CD4-positive, alpha-beta T cell treated with Interleukin-6 for 4 hours (primary cell): ENCODE results near the gene CDIP1.
A peak's percentile ranks its signal among the peaks of the same experiment; 100 is the strongest.
"Not testable (repeated sequence)": the region's sequence is repeated elsewhere in the genome, so short reads cannot be mapped to it uniquely, and the experiment has no call there.

Source experiments
- DNase-seq: peaks from one replicate; pipeline ENCODE4 v3.0.0-alpha.2; 2020; ENCODE audit warnings: mixed read lengths

Gene CDIP1

GRCh38 chr16:4538350-4539235 lies at the start of gene CDIP1:
Gene CDIP1 (minus strand): TSS chr16:4538773. CDS start chr16:4514130, 24,643 bp downstream.
- DNase-seq: peak; percentile 97

- no peak for DNase-seq
These were observed 47.7 kb upstream of the CDIP1 start for GRCh38 chr16:4586291-4586690.

GRCh38 chr16:4583906-4584305 lies 45.3 kb upstream of the CDIP1 start:
- DNase-seq: no peak

DNA sequence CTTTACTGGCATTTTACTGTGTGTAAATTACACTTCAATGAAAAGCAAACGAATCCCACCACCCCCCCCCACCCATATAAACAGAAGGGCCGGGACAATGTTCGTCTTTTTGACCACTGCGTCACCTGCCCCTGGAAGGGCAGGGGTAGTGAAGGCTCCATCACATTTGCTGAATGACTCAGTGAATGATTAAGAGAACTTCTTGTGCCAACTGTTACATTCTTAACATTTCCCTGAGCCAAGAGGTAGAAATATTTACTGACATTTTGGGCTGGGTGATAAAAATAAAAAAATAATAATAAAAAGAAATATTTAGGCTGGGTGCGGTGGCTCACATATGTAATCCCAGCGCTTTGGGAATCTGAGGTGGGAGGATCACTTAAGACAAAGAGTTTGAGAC lies 41.7 kb upstream of the CDIP1 start:
- no peak for DNase-seq

DNA sequence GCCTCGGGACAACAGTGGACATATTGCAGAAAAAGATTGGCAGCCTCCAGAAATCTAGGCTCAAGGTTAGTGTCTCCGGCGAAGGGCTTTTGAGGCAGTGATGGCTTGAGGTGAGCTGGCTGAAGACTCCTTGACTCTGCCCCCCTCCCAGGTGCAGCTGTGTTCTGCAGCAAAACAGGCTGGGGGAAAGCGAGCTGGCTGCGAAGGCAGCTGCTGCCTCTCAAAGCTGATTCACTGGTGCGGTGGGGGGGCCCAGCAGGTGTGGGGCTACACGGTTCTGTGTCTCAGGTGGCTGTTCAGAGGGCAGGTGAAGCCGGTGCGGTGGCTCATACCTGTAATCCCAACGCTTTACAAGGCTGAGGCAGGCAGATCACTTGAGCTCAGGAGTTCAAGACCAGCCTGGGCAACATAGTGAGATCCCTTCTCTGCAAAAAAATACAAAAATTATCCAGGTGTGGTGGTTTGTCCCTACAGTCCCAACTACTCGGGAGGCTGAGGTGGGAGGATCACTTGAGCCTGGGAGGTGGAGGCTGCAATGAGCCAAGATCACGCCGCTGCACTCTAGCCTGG lies 40.5 kb upstream of the CDIP1 start:
- no peak for DNase-seq

DNA sequence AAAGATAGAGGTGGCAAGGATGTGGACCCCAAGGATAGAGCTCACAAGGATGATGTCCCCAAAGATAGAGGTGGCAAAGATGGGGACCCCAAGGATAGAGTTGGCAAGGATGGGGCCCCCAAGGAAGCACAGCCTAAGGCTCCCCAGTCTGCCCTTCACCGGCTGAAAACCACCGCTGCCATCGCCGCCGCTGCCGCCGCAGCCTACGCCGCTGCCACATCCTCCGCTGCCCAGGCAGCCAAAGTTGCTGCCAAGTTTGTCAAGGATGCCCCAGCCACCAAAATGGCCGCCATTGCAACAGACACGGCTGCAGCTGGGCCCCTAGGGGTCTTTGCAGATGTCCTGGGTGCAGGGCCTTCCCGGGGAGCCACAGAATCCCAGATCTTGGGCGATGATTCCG lies 37.4 kb upstream of the CDIP1 start:
- DNase-seq: no peak

DNA sequence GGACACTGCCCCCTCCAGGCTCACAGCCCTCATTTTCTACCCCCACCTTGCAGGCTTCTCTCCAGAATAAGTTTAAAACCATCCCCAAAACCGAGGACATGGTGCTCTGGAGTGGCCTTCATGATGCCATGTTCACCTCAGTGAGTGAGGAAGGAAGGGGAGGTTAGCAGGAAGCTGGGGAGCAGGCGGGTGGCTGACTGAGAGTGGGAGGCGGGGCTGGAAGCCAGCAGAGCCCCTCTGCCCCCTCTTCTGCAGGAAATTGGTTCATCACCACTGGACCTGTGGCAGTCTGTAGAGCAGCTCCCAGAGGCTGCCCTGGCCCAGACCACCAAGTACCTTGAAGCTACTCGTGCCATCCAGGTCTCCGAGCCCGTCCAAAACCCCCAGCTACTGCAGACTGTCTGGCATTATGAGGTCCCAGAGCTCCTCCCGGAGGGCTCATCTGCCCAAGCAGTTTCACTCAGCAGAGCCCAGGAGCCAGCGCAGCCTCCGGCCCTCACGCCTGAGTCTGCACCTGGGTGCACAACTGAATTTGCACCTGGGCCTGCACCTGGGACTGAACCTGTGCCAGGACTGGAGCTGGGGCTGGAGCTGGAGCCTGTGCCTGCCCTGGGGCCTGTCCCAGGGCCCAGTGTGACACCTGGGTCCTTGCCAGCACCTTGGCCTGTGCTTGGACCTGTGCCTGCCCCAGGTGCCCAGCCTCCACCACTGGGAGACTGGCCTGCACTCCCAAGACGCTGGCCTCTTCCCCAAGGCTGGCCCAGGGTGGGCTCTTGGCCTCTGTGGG lies 36.5 kb upstream of the CDIP1 start:
- no peak for DNase-seq

- DNase-seq: not testable (repeated sequence)
These were observed 35.4 kb upstream of the CDIP1 start for GRCh38 chr16:4573926-4574325.

DNA sequence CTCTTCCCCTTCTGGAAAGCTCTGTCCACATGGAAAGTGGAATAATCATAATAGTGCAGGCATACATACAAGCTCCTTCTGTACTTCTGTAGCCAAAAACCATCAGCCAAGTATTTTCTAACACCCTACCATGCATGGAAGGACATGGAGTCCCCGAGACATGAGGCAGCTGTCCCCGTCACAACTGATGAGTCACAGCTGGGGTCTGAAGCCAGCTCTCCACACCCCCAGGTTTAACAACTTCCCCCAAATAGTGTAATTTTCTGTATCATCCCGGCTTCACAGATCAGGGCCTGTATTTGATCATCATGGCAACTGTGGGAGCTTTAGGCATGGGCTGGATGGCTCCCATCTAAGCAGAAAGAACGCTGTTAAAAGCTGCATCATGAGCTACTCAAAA lies 34.1 kb upstream of the CDIP1 start:
- DNase-seq: no peak

DNA sequence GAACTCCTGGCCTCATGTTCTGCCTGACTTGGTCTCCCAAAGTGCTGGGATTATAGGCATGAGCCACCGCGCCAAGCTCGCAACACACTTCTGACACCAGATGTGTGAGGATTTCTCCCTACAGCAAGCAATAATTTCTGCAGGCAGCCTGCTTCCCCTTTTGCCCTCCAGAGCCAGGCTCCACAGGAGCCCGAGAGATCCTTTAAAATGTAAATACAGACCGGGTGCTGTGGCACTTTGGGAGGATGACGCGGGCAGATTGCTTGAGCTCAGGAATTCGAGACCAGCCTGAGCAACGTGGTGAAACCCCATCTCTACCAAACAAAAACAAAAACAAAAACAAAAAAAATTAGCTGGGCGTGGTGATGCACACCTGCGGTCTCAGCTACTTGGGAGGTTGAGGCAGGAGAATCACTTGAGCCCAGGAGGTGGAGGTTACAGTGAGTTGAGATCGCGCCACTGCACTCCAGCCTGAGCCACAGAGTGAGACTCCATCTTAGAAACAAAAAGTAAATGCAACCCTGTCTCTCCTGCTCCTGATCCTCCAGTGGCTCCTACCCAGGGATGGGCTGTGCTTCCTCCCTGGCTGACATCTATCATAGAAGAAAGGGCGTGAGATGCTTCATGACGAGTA lies 32.2 kb upstream of the CDIP1 start:
- no peak for DNase-seq

DNA sequence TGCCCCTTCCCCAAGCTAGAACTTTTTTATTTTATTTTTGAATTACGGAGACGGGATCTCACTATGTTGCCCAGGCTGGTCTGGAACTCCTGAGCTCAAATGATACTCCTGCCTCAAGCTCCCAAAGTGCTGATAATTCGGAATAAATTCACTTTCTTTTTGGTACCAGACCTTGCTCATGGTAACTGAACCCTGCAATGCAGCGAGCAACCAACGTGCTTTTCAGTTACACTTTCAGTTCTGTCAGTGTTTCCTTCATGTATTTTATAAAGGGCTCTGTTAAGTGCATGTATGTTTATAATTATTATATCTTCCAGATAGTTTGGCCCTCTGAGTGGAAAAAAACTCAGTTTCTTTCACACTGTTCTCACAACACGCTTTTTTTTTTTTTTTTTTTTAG lies 31.5 kb upstream of the CDIP1 start:
- DNase-seq: no peak

DNA sequence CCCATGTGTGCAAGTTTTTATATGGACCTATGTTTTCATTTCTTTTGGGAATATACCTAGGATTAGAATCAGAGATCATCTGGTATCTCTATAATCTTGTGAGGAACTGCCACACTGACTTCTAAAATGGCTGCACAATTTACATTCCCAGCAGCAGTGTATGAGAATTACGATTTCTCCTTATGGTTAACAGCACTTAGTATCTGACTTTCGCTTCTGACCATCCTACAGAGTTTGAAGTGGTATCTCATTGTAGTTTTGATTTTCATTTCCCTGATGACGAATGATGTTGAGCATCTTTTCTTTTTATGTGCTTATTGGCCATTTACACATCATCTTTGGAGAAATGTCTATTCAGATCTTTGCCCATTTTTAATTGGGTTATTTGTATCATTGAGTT lies 27.6 kb upstream of the CDIP1 start:
- DNase-seq: no peak

DNA sequence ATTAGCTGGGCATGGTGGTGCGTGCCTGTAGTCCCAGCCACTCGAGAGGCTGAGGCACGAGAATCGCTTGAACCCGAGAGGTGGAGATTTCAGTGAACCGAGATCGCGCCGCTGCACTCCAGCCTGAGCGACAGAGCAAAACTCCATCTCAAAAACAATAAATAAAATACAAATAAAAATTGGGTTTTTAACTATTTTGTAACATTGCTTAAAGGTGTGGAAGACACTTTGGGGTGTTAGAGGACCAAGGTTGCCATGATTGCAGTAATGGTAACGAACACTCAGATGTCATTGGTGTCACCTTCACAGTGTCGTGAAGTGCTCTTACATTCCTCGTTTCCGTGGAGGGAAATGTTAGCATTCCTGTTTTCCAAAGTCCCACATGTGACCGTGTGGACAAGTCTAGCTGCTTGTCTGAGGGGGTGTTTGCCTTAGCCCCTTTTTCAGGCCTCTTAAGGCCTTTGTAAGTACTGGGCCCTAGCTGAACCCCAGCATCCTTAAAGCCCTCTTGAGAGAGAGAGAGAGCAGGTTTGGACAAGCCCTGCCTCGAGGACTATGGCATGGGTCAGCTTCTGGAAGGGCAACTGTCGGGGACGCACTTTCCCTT lies 26.2 kb upstream of the CDIP1 start:
- DNase-seq: no peak

GRCh38 chr16:4561596-4561995 lies 23.0 kb upstream of the CDIP1 start:
- DNase-seq: no peak

DNA sequence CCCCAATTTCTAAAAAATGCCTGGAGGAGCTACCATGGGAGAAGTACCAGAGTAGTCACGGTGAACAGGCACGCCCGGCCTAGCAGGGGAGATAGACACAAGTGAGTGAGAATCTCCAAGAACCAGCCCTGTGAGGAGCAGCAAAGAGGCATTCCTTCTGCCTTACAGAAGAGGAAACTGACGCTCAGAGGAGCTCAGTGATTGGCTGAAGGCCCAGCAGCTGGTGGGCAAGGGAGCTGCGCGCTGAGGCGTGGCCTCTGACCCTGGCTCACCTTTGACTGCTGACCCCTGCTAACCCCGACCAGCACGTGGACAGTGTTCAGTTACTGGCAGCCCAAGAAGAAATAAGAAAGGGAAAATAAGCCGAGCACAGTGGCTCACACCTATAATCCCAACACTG lies 19.4 kb upstream of the CDIP1 start:
- no peak for DNase-seq

DNA sequence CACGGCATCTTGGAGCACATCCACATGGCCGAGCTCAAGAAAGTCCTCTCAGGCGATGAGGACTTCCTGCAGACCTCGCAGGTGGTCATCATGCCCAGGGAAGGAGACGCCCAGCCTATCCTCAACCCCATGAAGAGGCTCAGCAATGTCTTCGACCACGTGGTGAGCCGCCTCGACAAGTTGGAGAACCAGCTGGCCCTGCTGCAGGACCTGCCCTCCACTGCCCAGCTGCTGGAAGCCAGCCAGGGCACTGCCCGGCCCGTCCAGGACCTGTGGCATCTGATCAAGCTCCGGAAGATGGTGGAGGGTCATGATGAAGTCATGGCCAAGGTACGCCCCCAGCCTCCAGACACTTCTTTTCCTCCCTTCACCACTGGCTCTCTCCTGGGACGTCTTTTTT lies 18.0 kb upstream of the CDIP1 start:
- DNase-seq: no peak

DNA sequence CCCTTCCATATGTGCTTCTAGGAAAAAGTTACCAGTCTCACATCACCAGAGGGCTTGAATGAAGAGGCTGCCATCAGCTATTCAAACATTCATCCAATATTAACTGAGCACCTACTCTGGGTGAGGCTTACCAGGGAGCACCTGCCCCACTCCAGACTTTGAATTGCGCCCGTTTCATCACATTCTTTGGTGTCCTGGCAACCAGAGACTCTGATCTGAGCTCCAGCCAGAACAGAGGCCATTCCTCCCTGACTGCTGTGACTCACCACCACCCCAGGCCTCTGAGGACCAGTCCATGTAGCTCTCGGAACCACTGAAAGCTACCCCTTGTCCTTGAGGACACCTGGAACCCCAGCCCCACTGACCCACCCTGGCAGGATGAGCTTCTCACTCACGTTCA lies 17.5 kb upstream of the CDIP1 start, which contains the start of gene C16orf96:
TSS of gene C16orf96 (plus strand) at position 229 of the 400 bp plus-strand sequence. CDS start at position 379, 150 bp downstream.
- no peak for DNase-seq

DNA sequence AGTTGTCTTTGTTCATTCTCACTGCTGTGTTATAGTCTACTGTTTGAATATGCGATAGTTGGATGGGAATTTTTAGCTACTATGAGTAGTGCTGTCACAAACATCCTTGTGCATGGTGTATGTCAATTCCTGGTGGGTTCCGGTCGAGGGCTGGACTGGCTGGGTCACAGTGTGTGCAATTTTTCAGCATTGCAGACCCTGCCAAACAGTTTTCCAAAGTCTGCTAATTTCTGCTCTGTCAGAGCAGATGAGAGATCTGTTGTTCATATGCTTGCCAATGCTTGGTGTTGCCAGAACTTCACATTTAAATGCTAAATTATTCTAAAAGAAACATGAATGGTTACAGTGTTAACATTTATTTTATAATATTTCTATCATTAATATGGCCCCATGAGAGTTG lies 14.0 kb upstream of the CDIP1 start:
- DNase-seq: no peak

GRCh38 chr16:4550591-4550990 lies 12.0 kb upstream of the CDIP1 start:
- no peak for DNase-seq

DNA sequence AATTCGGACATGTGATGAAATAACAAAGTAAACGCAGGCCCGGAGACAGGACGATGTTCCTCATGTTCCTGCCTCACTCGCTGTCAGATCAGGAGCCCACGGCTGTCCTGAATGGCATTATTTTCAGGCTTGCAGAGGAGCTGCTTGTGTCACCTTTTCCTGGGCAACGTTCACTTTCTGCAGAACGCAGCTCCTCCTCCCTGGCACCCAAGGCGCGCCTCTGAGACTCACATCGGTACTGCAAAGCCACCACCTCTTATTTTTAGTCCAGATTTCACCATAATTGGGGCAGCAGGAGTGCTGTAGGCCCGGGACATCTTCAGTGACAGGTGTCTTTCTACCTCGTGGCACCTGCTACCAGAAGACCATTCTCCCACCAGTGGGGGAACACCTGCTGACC lies 9.6 kb upstream of the CDIP1 start:
- DNase-seq: no peak

- DNase-seq: no peak
These were observed 5.9 kb upstream of the CDIP1 start for GRCh38 chr16:4544473-4544872.

DNA sequence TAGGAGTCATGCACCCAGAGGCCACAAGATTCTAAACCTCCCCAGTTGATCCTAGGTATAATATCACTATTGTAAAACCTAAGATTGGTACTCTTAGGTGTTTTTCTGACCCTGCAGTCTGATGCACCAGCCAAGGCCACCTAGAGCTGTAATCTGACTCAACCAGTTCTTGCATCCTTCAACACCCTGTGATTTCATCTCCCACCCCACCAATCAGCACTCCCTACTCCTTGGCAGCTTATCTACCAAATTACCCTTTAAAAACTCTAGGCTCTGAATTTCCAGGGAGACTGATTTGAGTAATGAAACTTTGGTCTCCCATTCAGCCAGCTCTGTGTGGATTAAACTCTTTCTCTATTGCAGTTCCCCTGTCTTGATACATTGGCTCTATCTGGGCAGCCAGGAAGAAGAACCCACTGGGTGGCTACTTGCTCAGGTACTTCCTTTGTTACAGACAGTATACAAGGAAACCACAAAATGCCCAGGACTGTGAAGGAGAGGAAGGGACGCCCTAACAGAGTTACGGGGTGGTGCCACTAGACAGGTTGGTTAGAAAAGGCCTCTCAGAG lies 1.2 kb upstream of the CDIP1 start:
- no peak for DNase-seq
